ENCODE measurements around the gene SLC27A6.
A peak's percentile ranks its signal among the peaks of the same experiment; 100 is the strongest.
"Not testable (repeated sequence)": the region's sequence is repeated elsewhere in the genome, so short reads cannot be mapped to it uniquely, and the experiment has no call there.

The SLC27A6 gene

GRCh38 chr5:128965011-128965637 lies at the start of gene SLC27A6:
Gene SLC27A6 (plus strand): TSS chr5:128965488. CDS start chr5:128966138, 650 bp downstream.
- DNase-seq (ENCODE audit: low read depth): no peak
- H3K4me3 ChIP-seq (ENCODE audit: low read depth, low read length): peak within 1 kb of the TSS; percentile 39
- no peak for TF ChIP-seq CTCF (IDR thresholded peaks at IDR 0.05; ENCODE audit: control insufficient read depth, extremely low read depth, insufficient read depth)

- no peak overlapping the region for H3K4me3 ChIP-seq (ENCODE audit: low read depth, low read length)
- no peak for DNase-seq (ENCODE audit: low read depth)
- no peak for TF ChIP-seq CTCF (IDR thresholded peaks at IDR 0.05; ENCODE audit: control insufficient read depth, extremely low read depth, insufficient read depth)
Observed at GRCh38 chr5:128919542-128919941, 45.7 kb upstream of the SLC27A6 start.

- DNase-seq (ENCODE audit: low read depth): no peak
- TF ChIP-seq CTCF (IDR thresholded peaks at IDR 0.05; ENCODE audit: control insufficient read depth, extremely low read depth, insufficient read depth): no peak
- no peak overlapping the region for H3K4me3 ChIP-seq (ENCODE audit: low read depth, low read length)
Observed at GRCh38 chr5:128920345-128921215, 44.7 kb upstream of the SLC27A6 start.

GRCh38 chr5:128924299-128924698 lies 41.0 kb upstream of the SLC27A6 start:
- TF ChIP-seq CTCF (IDR thresholded peaks at IDR 0.05; ENCODE audit: control insufficient read depth, extremely low read depth, insufficient read depth): no peak
- no peak for DNase-seq (ENCODE audit: low read depth)
- H3K4me3 ChIP-seq (ENCODE audit: low read depth, low read length): no peak overlapping the region

- no peak overlapping the region for H3K4me3 ChIP-seq (ENCODE audit: low read depth, low read length)
- no peak for DNase-seq (ENCODE audit: low read depth)
- no peak for TF ChIP-seq CTCF (IDR thresholded peaks at IDR 0.05; ENCODE audit: control insufficient read depth, extremely low read depth, insufficient read depth)
Observed at GRCh38 chr5:128925973-128926372, 39.3 kb upstream of the SLC27A6 start.

GRCh38 chr5:128927644-128928043 lies 37.6 kb upstream of the SLC27A6 start:
- H3K4me3 ChIP-seq (ENCODE audit: low read depth, low read length): no peak overlapping the region
- TF ChIP-seq CTCF (IDR thresholded peaks at IDR 0.05; ENCODE audit: control insufficient read depth, extremely low read depth, insufficient read depth): no peak
- no peak for DNase-seq (ENCODE audit: low read depth)

- not testable (repeated sequence) for DNase-seq (ENCODE audit: low read depth); H3K4me3 ChIP-seq (ENCODE audit: low read depth, low read length)
Observed at GRCh38 chr5:128932232-128932631, 33.1 kb upstream of the SLC27A6 start.

- DNase-seq (ENCODE audit: low read depth): not testable (repeated sequence)
Observed at GRCh38 chr5:128943100-128943499, 22.2 kb upstream of the SLC27A6 start.

More at GRCh38 chr5:128943100-128943499, 22.2 kb upstream of the SLC27A6 start:
- not testable (repeated sequence) for H3K4me3 ChIP-seq (ENCODE audit: low read depth, low read length)

Measured in LNCaP clone FGC (cell line).